Loucy (cell line): ENCODE measurements around the gene YPEL3.

Experiments used
- H2AFZ ChIP-seq: fragments of 200-600 bp; sonication (generic); 2 replicates; pipeline ENCODE4 v1.6.0; 2016; ENCODE audit warnings: antibody characterized with exemption, mild to moderate bottlenecking, low read length, moderate library complexity
- H3F3A ChIP-seq: fragments of 200-600 bp; 2 replicates; pipeline ENCODE4 v1.6.0; 2016; ENCODE audit warnings: antibody characterized with exemption, low read depth, mild to moderate bottlenecking
- H3K27me3 ChIP-seq: fragments of 200-600 bp; sonication (generic); 2 replicates; pipeline ENCODE4 v1.6.1; 2014; ENCODE audit warnings: low read length, mild to moderate bottlenecking; ENCODE audit not compliant: insufficient read depth, poor library complexity, severe bottlenecking
- H3K36me3 ChIP-seq: fragments of 200-600 bp; sonication (generic); 2 replicates; pipeline ENCODE4 v1.6.1; 2016; ENCODE audit warnings: low read length; ENCODE audit not compliant: insufficient read depth
- H3K4me1 ChIP-seq: fragments of 200-600 bp; sonication (generic); 2 replicates; pipeline ENCODE4 v1.5.1; 2014; ENCODE audit warnings: low read length, mild to moderate bottlenecking; ENCODE audit not compliant: insufficient read depth, poor library complexity, severe bottlenecking
- H3K4me2 ChIP-seq: fragments of 200-600 bp; sonication (generic); 2 replicates; pipeline ENCODE4 v1.6.0; 2014; ENCODE audit warnings: antibody characterized with exemption, low read length, low read depth, mild to moderate bottlenecking; ENCODE audit not compliant: poor library complexity, severe bottlenecking
- H3K4me3 ChIP-seq: fragments of 200-600 bp; sonication (generic); 2 replicates; pipeline ENCODE4 v1.5.1; 2014; ENCODE audit warnings: low read length, mild to moderate bottlenecking, mixed read lengths; ENCODE audit not compliant: poor library complexity, severe bottlenecking
- H3K79me2 ChIP-seq: fragments of 200-600 bp; sonication (generic); 2 replicates; pipeline ENCODE4 v1.6.1; 2014; ENCODE audit warnings: low read length; ENCODE audit not compliant: insufficient read depth
- H3K9ac ChIP-seq: fragments of 200-600 bp; sonication (generic); 2 replicates; pipeline ENCODE4 v1.6.0; 2014; ENCODE audit warnings: mild to moderate bottlenecking, low read depth, low read length, moderate library complexity; ENCODE audit not compliant: poor library complexity, severe bottlenecking
- H3K9me2 ChIP-seq: fragments of 200-600 bp; sonication (generic); replicated peaks from 2 replicates; pipeline ENCODE4 v1.6.1; 2016; ENCODE audit warnings: low read depth, low read length, mixed read lengths
- H3K9me3 ChIP-seq: fragments of 200-600 bp; sonication (generic); 2 replicates; pipeline ENCODE4 v1.6.1; 2014; ENCODE audit warnings: mild to moderate bottlenecking, antibody characterized with exemption, low read length, low read depth; ENCODE audit not compliant: insufficient read depth
- H4K20me1 ChIP-seq: fragments of 200-600 bp; sonication (generic); 2 replicates; pipeline ENCODE4 v1.6.0; 2014; ENCODE audit warnings: antibody characterized with exemption, low read length, mild to moderate bottlenecking; ENCODE audit not compliant: insufficient read depth, poor library complexity, severe bottlenecking
- CTCF ChIP-seq: fragments of 200-600 bp; sonication (generic); conservative IDR thresholded peaks from 2 replicates; pipeline ENCODE4 v1.5.1; 2014; ENCODE audit warnings: mild to moderate bottlenecking, antibody characterized with exemption, low read length
- EZH2phosphoT487 ChIP-seq: fragments of 200-600 bp; IDR thresholded peaks from 2 replicates; pipeline ENCODE4 v1.6.1; 2018; ENCODE audit warnings: antibody characterized with exemption, mild to moderate bottlenecking, moderate library complexity, borderline replicate concordance

Gene YPEL3

GRCh38 chr16:30088237-30088831 lies 7.7 kb downstream of the YPEL3 start:
- H3K4me1 ChIP-seq: peaks cover 22% of the 10 kb centered on the region
- H3K4me2 ChIP-seq: no peak overlapping the region

DNA sequence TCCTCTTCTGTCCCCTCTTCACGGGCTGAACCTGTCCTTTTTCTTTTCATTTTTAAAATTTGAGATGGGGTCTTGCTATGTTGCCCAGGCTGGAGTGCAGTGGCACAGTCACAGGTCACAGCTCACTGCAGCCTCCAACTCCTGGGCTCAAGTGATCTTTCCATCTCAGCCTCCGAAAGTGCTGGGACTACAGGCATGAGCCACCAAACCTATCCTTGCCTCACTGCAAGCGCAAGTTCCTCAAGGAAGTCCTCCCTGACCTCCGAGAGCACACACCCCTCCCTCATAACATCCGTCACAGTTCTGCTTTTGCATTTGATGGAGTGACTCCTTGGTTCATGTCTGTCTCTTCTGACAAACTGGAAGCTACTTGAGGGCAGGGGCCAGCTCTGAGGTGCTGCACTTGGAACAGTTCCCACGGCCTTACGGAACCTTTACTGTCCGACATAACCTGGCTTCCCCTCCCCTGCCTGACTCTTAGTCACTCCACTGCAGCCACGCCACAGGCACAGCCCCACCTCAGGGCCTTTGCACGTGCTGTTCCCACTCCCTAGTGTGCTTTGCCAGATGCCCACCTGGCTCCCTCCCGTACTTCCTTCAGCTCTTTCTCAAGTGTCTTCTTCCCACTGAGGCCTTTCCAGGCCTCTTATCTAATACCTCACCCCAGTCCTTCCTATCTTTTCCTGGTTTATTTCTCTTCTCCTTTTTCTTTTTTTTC lies 8.7 kb downstream of the YPEL3 start:
- no peak overlapping the region for H2AFZ ChIP-seq
- no peak overlapping the region for H3K4me3 ChIP-seq
- H3K9ac ChIP-seq: no peak overlapping the region
- no peaks in the 10 kb centered on the region for H3K9me2 ChIP-seq
- no peak for TF ChIP-seq CTCF
- H4K20me1 ChIP-seq: no peaks in the 10 kb centered on the region
- H3K79me2 ChIP-seq: peaks cover under 1% of the 10 kb centered on the region; the same call in 1 of the 2 replicates
- no peak overlapping the region for H3K4me2 ChIP-seq
- peaks cover 33% of the 10 kb centered on the region; the same call in 1 of the 2 replicates for H3K36me3 ChIP-seq
- no peaks in the 10 kb centered on the region for H3K9me3 ChIP-seq
- H3F3A ChIP-seq: peaks cover 3% of the 10 kb centered on the region; the same call in 1 of the 2 replicates
- H3K27me3 ChIP-seq: no peaks in the 10 kb centered on the region
- H3K4me1 ChIP-seq: peaks cover 14% of the 10 kb centered on the region

More at GRCh38 chr16:30088237-30088831, 7.7 kb downstream of the YPEL3 start:
- no peak for TF ChIP-seq CTCF
- TF ChIP-seq EZH2phosphoT487: no peak
- H3K4me3 ChIP-seq: no peak overlapping the region
- no peaks in the 10 kb centered on the region for H3K79me2 ChIP-seq
- H3K27me3 ChIP-seq: no peaks in the 10 kb centered on the region
- peaks cover 7% of the 10 kb centered on the region; the same call in 1 of the 2 replicates for H3F3A ChIP-seq
- H3K9ac ChIP-seq: no peak overlapping the region
- H2AFZ ChIP-seq: no peak overlapping the region
- H3K9me2 ChIP-seq: no peaks in the 10 kb centered on the region
- peaks cover 23% of the 10 kb centered on the region; the same call in 1 of the 2 replicates for H3K36me3 ChIP-seq
- no peaks in the 10 kb centered on the region for H4K20me1 ChIP-seq
- H3K9me3 ChIP-seq: no peaks in the 10 kb centered on the region

DNA sequence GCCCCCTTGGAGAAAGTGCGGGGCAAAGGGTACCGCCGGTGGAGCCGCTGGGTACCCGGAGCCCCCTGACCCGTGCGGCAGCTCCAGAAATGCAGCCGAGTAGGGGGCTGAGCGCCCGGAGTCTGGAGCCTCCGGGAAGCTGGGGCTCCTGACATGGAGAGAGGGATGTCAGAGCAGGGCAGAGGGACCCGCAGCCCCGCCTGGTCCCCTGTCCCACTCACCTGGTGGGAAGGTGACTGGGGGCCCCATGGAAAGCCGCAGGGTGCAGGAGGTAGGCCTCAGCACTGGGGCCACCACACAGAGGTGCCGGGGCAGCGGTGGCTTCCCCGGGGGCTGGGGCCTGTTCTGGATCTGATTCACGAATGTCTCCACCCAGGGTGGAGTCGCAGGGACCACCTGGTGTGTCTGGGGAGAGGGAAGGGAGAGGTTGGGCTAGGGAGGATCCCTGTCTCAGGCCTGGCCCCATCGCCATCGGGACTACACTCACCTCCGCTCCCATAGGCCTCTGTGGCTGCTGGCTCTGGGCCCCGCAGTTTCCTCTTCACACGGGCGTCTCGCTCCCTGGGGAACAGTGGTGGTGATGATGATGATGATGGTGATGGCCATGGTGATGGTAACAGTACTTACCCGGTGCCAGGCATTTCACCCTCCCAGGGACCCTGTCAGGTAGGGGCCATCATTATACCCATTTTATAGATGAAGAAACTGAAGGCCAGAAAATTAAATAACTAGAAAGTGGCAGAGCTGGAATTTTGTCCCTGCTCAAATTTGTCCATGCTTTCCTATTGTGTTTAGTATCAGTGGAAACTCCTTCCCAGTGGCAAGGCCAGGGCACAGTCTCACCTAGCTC lies 9.5 kb downstream of the YPEL3 start:
- Histone ChIP-seq H4K20me1 (no peaks in the 10 kb centered on the region), H3K9ac (no peak overlapping the region), H3K27me3 (no peaks in the 10 kb centered on the region), H3K4me3 (no peak overlapping the region), H3K4me1 (peaks cover 11% of the 10 kb centered on the region), H3F3A (peaks cover 3% of the 10 kb centered on the region; the same call in 1 of the 2 replicates), H3K9me3 (no peaks in the 10 kb centered on the region), H3K9me2 (no peaks in the 10 kb centered on the region), H2AFZ (no peak overlapping the region), H3K4me2 (no peak overlapping the region), H3K79me2 (peaks cover 3% of the 10 kb centered on the region; the same call in 1 of the 2 replicates), H3K36me3 (peaks cover 36% of the 10 kb centered on the region; the same call in 1 of the 2 replicates)
- TF ChIP-seq EZH2phosphoT487 (no peak), CTCF (no peak)
